SK-N-SH treated with all-trans-retinoic acid at 6 μM for 48 hours (cell line): ENCODE measurements around the gene MPST.

Experiments
- CSDC2 ChIP-seq: fragments of 250-450 bp; sonication (Bioruptor Pico); IDR thresholded peaks from 2 replicates; pipeline ENCODE4 v1.5.0; 2020; ENCODE audit warnings: mild to moderate bottlenecking, moderate library complexity
- ISL1 ChIP-seq: fragments of 250-450 bp; sonication (Bioruptor Pico); IDR thresholded peaks from 2 replicates; pipeline ENCODE4 v2.1.2; 2022; ENCODE audit warnings: mild to moderate bottlenecking, moderate library complexity
- OSR1 ChIP-seq: fragments of 250-450 bp; sonication (Bioruptor Pico); IDR thresholded peaks from 2 replicates; pipeline ENCODE4 v1.8.0; 2022; ENCODE audit warnings: moderate library complexity, mild to moderate bottlenecking, inconsistent platforms
- PPARA ChIP-seq: fragments of 250-450 bp; sonication (Bioruptor Pico); IDR thresholded peaks from 2 replicates; pipeline ENCODE4 v1.5.0; 2020; ENCODE audit warnings: mild to moderate bottlenecking, borderline replicate concordance
- RARB ChIP-seq: fragments of 250-450 bp; sonication (Bioruptor Pico); IDR thresholded peaks from 2 replicates; pipeline ENCODE4 v1.8.0; 2021; ENCODE audit warnings: mild to moderate bottlenecking, moderate library complexity
- TOX ChIP-seq: fragments of 250-450 bp; sonication (Bioruptor Pico); IDR thresholded peaks from 2 replicates; pipeline ENCODE4 v1.8.0; 2021; ENCODE audit warnings: mild to moderate bottlenecking, moderate library complexity, borderline replicate concordance
- ZFP3 ChIP-seq: fragments of 250-450 bp; sonication (Bioruptor Pico); IDR thresholded peaks from 2 replicates; pipeline ENCODE4 v1.5.0; 2020; ENCODE audit warnings: mild to moderate bottlenecking, moderate library complexity
- ZNF70 ChIP-seq: fragments of 450-650 bp; formaldehyde crosslinking; IDR thresholded peaks from 2 replicates; pipeline ENCODE4 v1.5.0; 2020; ENCODE audit warnings: mild to moderate bottlenecking, moderate library complexity
- ZNF8 ChIP-seq: fragments of 450-650 bp; formaldehyde crosslinking; IDR thresholded peaks from 2 replicates; pipeline ENCODE4 v1.5.0; 2020; ENCODE audit warnings: mild to moderate bottlenecking, moderate library complexity
- TF ChIP-seq, protein P1 (sequence below): fragments of 250-450 bp; sonication (Bioruptor Pico); IDR thresholded peaks from 2 replicates; pipeline ENCODE4 v1.5.1; 2021; ENCODE audit warnings: mild to moderate bottlenecking, moderate library complexity
- TF ChIP-seq, protein P2 (sequence below): fragments of 250-450 bp; sonication (Bioruptor Pico); IDR thresholded peaks from 2 replicates; pipeline ENCODE4 v1.8.0; 2020; ENCODE audit warnings: mild to moderate bottlenecking, moderate library complexity, borderline replicate concordance
- TF ChIP-seq, protein P3 (sequence below): fragments of 250-450 bp; sonication (Bioruptor Pico); IDR thresholded peaks from 2 replicates; pipeline ENCODE4 v1.5.1; 2020; ENCODE audit warnings: low read depth, mild to moderate bottlenecking, moderate library complexity
- TF ChIP-seq, protein P4 (sequence below): fragments of 250-450 bp; sonication (Bioruptor Pico); IDR thresholded peaks from 2 replicates; pipeline ENCODE4 v1.8.0; 2021; ENCODE audit warnings: low read depth, mild to moderate bottlenecking, moderate library complexity, borderline replicate concordance

DNA sequence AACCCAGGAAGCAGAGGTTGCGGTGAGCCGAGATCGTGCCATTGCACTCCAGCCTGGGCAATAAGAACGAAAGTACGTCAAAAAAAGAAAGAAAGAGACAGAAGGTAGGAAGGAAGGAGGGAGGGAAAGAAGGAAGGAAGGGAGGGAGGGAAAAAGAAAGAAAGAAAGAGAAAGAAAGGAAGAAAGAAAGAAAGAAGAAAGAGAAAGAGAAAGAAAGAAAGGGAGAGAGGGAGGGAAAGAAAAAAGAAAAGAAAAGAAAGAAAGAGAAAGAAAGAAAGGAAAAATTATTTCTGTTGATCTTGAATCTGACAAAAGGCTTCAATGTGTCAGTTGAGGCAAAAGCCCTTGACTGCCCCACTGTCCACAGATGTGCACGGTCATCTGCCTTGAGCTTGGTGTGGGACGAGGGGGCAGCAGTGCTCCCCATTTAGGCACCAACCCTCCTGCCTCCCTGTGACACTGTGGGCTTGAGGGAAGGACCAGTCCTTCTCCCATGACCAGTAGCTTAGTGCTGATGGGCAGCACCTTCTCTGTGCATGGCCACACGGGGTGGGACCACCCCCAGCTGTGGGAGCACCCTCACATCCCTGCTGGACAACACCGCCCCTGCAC, 56.4 kb downstream of the MPST start:
- TF ChIP-seq, protein P1, sequence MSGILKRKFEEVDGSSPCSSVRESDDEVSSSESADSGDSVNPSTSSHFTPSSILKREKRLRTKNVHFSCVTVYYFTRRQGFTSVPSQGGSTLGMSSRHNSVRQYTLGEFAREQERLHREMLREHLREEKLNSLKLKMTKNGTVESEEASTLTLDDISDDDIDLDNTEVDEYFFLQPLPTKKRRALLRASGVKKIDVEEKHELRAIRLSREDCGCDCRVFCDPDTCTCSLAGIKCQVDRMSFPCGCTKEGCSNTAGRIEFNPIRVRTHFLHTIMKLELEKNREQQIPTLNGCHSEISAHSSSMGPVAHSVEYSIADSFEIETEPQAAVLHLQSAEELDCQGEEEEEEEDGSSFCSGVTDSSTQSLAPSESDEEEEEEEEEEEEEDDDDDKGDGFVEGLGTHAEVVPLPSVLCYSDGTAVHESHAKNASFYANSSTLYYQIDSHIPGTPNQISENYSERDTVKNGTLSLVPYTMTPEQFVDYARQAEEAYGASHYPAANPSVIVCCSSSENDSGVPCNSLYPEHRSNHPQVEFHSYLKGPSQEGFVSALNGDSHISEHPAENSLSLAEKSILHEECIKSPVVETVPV: no peak
- TF ChIP-seq ZNF70 (CRISPR knock-in tag) (no peak), ZNF8 (CRISPR knock-in tag) (no peak), ISL1 (CRISPR knock-in tag) (no peak), ZFP3 (CRISPR knock-in tag) (no peak), PPARA (no peak), RARB (CRISPR knock-in tag) (no peak), CSDC2 (CRISPR knock-in tag) (no peak), TOX (CRISPR knock-in tag) (no peak), OSR1 (CRISPR knock-in tag) (no peak)
- TF ChIP-seq, protein P2, sequence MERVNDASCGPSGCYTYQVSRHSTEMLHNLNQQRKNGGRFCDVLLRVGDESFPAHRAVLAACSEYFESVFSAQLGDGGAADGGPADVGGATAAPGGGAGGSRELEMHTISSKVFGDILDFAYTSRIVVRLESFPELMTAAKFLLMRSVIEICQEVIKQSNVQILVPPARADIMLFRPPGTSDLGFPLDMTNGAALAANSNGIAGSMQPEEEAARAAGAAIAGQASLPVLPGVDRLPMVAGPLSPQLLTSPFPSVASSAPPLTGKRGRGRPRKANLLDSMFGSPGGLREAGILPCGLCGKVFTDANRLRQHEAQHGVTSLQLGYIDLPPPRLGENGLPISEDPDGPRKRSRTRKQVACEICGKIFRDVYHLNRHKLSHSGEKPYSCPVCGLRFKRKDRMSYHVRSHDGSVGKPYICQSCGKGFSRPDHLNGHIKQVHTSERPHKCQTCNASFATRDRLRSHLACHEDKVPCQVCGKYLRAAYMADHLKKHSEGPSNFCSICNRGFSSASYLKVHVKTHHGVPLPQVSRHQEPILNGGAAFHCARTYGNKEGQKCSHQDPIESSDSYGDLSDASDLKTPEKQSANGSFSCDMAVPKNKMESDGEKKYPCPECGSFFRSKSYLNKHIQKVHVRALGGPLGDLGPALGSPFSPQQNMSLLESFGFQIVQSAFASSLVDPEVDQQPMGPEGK (CRISPR knock-in tag): no peak
- TF ChIP-seq, protein P3, sequence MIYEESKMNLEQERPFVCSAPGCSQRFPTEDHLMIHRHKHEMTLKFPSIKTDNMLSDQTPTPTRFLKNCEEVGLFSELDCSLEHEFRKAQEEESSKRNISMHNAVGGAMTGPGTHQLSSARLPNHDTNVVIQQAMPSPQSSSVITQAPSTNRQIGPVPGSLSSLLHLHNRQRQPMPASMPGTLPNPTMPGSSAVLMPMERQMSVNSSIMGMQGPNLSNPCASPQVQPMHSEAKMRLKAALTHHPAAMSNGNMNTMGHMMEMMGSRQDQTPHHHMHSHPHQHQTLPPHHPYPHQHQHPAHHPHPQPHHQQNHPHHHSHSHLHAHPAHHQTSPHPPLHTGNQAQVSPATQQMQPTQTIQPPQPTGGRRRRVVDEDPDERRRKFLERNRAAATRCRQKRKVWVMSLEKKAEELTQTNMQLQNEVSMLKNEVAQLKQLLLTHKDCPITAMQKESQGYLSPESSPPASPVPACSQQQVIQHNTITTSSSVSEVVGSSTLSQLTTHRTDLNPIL (CRISPR knock-in tag): no peak
- TF ChIP-seq, protein P4, sequence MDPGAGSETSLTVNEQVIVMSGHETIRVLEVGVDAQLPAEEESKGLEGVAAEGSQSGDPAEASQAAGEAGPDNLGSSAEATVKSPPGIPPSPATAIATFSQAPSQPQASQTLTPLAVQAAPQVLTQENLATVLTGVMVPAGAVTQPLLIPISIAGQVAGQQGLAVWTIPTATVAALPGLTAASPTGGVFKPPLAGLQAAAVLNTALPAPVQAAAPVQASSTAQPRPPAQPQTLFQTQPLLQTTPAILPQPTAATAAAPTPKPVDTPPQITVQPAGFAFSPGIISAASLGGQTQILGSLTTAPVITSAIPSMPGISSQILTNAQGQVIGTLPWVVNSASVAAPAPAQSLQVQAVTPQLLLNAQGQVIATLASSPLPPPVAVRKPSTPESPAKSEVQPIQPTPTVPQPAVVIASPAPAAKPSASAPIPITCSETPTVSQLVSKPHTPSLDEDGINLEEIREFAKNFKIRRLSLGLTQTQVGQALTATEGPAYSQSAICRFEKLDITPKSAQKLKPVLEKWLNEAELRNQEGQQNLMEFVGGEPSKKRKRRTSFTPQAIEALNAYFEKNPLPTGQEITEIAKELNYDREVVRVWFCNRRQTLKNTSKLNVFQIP (CRISPR knock-in tag): no peak
